ENCODE results near the gene PCNA.

Gene PCNA

DNA sequence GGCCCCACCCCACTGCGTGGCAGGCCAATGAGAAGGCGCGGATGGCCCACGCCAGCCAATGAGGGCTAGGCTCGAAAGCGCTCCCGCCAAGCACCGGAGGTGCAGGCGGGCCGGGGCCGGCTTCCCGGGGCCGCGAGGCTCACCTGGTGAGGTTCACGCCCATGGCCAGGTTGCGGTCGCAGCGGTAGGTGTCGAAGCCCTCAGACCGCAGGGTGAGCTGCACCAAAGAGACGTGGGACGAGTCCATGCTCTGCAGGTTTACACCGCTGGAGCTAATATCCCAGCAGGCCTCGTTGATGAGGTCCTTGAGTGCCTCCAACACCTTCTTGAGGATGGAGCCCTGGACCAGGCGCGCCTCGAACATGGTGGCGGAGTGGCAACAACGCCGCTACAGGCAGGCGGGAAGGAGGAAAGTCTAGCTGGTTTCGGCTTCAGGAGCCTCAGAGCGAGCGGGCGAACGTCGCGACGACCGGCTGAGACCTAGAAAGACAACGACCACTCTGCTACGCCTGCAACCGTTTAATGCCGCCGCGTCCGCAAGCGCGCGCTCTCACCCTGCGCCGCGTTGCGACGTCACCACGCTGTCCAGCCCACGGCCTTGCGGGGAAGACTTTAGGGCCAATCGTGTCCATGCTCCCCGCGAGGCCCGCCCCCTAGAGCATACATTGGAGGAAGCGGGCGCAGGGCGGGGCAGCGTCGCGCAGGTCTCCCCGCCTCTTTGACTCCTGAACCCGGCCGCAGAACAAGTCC, at the start of gene PCNA:
Gene PCNA, minus strand, starts transcription at position 524 of the 750 bp plus-strand sequence. Its CDS starts 160 bp downstream, at position 364.
- DNase-seq (ENCODE audit: low spot score): peak; percentile 93

DNA sequence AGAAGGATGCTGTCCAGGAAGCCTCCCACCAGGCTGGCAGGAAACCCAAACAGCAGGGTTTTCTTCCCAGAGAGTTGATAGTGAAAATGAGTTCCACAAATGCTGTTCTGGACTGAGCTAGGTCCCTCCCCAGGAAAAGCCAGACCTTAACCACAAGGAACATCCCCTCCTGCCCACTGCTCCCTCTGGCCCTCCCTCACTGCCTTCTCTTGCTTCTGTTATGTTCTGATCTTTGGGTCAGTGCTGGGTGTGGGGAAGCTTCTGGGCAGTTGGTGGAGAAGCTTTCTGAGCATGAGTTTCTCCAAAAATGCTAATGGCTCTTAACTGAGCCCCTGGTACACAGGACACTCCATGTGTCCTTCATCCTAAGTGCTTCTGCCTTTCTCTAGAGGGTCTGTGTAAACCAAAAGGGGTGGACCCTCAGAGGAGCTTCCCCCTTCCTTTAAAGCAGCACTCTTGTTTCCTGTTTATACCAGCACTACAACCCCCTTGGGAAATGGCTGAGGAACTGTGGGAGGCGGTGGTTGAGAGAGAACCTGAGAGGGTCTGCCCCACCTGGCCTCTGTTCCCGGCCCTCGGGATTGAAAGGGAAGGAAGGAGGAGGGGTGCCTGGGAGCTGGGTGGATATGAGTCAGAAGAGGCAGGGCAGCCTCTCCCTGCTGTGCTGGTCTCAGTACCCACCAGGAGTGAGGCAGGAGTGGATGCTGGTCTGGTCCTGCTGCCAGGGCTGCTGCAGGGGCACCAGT, 49.1 kb upstream of the PCNA start:
- DNase-seq (ENCODE audit: low spot score): no peak

DNA sequence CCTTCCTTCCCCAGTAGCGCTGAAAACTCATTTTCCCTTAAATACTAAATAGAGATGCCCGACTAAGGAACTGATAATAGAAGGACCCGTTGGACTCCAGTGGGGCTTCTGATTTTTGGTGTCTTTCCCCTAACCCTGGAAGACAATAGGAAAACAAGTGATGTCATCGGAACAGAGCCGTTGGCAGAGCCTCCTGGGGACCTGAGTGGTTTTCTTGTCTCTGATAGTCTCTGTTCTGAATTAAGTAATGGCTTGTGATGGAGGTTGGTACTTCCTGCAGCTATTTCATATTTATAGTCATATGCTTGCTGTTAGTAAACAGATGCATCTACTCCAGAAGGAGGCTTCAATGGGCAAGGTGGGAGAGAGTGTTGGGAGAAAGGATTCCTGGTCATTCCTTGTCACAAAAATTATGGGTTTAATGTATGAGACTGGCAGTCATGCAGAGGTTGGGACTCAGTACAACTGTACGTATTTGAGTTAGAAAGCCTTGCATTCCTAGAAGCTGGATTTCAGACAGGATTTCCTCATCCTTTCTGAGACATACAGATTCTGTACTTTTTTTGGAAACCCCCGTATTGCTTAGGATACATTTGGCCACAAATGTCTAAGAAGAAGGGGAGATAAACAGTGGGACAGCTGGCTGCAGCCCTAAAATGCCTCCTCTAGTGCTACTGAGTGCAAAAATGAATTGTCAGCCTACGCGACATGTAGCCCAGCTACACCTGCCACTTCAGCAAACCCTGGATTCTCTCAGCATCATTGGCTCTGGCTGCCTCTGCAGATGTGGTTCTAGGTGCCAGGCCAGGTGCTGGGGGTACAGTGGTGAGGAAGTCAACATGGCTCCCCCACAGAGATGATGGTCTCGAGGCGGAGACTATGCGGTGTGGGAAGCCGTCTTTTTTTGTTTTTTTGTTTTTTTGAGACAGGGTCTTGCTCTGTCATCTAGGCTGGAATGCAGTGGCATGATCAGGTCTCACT, 45.2 kb upstream of the PCNA start:
- DNase-seq (ENCODE audit: low spot score): no peak

DNA sequence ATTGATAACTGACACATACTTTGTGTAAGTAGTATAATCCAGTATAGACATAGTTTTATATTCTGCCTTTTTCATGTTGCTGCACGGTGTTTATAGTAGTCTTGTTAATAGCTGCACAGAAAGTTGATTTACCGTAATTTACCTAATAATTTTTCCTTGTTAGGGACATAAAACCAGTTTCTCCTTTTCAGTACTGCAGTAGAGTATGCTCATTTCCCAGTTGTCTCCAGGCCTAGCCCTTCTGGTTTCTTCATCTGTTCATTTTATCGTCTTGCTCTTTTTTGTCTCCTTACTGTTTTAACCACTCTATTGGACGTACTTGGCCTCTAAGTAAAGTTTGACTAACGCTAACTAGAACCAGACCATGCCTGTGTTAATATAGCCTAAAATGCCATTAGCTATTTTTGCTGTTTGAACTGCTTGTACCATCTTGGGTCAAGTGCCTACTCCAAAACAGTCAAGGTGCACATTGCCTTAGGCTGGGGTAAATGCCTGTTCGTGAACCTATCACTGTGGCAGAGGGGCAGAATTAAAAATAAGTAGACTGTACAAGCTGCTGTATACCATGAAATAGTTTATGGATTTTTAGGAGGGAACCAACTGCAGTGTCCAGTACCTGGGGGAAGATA, 41.9 kb upstream of the PCNA start:
- DNase-seq (ENCODE audit: low spot score): no peak

DNA sequence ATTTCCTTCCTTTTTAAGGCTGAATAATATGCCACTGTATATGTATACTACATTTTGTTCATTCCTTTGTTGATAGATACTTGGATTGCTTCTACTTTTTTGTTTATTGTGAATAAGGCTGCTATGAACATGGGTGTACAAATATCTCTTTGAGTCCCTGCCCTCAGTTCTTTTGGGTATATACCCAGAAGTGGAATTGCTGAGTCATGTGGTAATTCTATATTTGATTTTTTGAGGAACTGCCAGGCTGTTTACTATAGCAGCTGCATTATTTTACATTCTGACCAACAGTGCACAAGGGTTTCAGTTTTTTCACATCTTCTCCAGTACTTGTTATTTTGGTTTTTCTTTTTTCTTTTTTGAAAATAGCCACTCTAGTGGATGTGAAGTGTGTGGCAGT, 41.1 kb upstream of the PCNA start:
- DNase-seq (ENCODE audit: low spot score): no peak

GRCh38 chr20:5159928-5160327, 40.2 kb upstream of the PCNA start:
- no peak for DNase-seq (ENCODE audit: low spot score)

DNA sequence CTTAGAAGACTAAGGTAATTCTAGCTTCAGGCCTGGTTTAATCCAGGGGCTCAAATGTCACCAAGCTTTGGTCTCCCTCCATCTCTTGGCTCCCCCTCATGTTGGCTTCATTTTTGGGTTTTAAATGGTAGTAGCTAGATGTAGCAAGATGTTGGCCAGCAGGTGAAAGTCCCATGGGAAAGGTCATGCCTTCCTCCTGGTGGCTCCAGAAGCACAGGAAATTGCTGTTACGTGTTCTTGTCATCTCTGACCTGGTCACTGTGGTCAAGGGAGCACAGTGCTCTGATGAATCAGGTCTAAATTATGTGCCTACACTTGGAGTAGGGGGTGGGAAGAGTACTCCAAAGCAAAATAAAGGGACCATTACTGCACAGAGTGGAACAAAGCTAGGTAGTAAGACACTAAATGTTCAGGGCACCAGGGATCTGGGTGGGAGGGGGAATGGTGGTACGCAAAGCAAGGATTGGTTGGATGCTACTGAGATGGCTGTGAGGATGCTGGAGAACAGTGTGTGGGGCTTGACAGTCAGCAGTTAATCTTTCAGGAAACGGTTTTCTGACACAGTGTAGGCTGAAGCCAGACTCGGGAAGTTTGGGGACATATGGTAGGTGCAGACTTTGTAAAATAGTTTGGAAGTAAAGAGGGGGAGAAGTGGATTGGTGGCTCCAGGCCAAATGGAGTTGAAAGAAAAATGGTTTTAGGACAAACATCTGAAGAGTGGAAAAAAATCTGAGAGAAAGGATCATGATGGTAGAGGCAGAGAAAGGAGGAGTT, 37.1 kb upstream of the PCNA start:
- no peak for DNase-seq (ENCODE audit: low spot score)

DNA sequence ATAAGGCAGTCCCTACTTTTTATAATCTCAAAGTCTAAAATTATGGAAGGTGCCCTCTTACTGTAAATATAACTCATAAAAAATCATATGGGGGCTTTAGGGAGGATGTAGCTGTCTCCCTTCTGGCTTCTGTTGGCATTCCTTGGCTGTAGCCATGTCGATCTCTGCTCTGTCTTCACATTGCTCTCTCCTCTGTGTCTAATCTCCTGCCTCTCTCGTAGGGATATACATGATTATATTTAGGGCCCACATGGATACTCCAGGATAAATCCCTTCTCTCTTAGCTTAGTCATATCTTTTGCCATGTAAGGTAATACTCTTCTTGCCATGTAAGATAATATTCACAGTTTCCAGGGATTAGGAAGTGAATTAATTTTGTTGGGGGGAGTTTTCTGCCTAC, 35.6 kb upstream of the PCNA start:
- no peak for DNase-seq (ENCODE audit: low spot score)

GRCh38 chr20:5154543-5154925, 34.8 kb upstream of the PCNA start:
- DNase-seq (ENCODE audit: low spot score): no peak

DNA sequence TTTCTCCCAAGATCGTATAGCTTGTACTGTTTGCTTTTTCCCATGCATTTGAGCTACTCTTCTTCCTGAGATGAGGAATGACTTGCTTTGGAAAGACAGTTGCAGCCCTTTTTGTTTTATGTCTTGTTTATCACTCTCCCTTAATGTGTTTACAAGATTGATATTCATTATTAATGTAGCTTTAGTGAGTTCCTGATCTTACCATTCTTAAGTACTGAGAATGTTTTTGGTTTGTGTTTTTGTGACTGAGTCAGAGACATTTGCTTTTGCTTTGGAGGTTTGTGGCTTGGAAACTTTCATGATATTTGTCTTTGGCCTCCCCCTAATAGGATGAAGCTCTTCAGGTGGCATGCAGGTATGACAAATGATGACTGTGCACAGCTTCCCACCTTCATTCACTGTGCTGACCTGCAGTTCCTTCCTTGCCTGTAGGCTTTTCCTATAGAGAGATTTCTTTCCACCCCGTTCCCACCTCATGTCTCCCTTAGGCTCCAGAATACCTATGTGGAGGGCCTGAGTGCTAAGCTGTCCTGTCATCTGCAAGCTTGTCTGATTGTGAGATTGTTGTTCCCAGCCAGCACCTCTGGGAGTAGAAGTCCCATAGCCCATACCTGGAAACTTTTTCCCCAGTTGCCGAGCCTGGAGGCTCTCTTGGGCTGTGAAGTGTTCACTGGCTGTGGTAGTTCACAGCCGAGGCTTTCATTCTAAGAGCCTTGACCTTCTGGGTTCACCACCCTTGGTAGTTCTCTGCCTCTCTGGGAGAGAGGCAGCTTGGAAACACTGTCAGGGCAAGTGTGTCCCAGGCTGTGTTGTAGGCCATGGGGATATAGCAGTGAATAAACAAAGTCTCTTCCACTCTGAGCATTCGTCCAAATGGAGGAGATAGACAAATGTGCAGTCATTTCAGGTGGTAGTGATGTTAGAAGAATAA, 34.1 kb upstream of the PCNA start:
- no peak for DNase-seq (ENCODE audit: low spot score)

DNA sequence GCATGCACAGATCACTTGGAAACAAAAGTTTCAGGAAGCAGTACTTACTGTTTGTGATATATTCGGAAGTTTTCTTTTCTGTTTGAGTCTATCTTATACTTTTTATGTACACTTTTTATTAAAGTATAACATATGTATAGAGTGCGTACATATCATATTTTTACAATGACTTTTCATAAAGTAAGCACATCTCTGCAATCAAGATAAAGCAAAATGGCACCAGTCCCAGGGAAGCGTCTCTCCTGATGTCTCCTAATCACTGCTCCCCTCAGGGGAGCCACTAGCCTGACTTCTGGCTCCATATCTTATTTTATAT, 33.4 kb upstream of the PCNA start:
- DNase-seq (ENCODE audit: low spot score): no peak

DNA sequence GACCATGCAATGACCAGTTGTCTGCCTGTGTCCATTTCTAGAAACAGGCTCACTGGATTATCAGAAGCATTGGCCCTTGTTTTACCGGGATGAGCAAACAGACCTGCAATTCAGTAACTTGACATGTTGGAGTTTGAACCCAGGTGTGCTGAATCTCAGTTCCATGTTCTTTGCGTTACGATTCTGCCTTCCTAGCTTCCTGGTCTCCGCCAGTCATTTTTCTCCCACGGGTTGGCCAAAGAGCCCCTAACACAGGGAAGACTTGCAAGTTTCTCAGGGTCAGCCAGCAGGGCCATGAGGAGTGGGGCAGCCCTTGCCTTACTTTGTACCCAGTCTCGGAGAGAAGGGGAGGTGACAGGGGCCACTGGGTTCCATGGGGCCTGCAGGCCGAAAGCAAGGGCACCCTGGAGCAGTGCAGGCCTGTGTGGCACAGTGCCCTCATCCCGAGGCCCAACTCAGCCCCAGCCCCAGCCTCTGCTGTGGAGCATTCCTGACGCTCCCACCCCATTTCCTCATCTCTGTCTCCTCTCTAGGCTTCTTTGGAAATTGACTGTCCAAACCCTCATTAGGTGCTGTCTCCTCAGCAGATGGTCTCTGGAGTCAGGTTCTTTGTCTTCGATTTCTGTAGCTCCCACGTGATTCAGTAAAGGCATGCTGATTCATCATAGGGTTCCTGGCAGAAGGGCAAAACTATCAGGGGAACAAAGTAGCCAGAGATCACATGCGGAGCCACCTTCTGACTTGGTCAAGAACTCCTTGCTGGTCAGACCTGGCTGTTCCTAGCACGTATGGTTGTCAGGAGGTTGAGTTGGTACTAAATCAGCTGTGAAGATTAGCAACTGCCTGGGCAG, 30.7 kb upstream of the PCNA start:
- DNase-seq (ENCODE audit: low spot score): no peak

DNA sequence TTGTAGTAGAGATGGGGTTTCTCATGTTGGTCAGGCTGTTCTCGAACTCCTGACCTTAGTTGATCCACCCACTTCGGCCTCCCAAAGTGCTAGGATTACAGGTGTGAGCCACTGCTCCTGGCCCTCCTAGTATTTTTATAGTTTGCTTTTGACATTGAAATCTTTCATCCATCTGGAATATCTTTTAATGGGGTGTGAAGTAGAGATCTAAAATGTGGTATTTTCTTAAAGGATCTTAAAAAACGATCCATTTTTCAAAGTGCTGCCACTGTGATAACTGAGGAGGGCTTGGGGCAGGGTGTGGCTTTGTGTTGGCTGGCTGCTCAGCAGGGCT, 30.1 kb upstream of the PCNA start:
- DNase-seq (ENCODE audit: low spot score): no peak

DNA sequence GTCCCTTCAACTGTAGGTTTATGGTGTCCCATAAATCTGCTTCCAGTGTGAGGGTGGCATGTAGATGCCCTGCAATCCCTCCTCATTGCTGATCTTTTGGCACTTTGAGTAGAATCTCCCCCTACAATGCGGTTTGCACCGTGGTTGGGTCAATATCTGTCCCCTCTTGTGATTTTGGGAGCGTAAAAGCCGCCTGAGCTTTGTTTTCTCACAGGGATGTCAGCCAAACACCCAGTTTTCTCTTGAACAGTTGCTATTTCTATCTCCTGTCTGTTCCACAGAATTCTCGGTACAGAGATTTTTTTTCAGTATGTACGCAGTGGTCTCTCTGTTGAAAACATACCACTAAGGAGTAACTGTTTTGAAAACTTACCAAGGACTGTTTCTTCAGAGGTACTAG, 28.8 kb upstream of the PCNA start:
- DNase-seq (ENCODE audit: low spot score): no peak

DNA sequence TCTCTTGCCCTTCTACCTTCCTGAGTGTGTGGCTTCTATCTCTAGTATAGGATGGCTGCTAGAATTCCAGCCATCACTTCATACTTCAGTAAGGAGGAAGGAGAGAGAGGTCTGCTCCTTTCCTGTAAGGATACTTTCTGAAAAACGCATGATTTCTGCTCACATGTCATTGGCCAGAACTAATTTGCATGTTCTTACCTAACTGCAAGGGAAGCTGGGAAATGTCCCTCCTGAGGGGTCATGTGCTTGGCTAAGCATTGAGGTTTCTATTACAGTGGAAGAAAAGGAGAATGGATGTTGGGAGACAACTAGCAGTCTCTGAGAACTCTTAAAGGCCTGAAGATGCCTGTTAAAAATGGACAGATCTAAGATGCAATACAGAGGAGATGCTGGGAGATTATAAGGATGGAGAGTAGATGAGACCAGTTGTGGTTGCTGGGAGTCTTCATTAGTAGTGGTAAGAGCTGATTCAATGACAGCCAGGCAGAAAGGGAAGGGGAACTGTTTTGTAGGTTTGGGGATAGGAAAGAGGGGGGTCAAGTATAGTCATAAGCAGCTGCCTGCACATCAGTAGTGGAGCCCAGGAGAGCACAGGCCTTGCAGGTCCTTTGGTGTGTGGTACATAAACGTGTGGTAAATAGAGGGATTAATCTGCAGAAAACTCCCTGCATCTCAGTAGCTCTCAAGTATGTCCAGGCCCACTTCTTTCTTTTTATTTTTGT, 27.3 kb upstream of the PCNA start:
- no peak for DNase-seq (ENCODE audit: low spot score)

DNA sequence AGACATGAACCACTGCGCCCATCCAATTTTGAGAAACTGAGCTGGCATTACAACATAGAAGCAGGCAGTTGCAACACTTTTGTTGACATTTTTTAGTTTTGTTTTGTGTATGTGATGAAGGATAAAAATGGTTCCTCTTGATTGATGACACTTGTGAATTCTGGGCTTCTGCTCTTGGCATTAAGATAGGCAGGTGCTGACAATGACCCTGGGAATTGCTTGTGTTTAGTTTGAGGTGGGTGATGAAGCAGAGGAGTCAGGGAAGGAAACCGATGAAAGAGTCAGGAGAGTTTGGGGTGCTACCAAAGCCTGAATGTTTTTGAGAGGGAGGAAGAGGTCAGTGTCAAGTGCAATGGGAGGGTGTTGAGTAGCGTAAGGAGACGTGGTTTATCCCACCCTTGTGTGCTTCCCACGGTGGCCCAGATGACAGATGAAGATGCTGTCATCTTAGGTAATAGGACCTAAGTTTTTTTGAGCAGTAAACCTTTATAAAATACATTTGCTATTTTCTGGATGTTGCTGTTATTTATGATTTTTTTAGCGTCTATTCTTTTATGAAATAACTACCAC, 26.4 kb upstream of the PCNA start:
- DNase-seq (ENCODE audit: low spot score): no peak

DNA sequence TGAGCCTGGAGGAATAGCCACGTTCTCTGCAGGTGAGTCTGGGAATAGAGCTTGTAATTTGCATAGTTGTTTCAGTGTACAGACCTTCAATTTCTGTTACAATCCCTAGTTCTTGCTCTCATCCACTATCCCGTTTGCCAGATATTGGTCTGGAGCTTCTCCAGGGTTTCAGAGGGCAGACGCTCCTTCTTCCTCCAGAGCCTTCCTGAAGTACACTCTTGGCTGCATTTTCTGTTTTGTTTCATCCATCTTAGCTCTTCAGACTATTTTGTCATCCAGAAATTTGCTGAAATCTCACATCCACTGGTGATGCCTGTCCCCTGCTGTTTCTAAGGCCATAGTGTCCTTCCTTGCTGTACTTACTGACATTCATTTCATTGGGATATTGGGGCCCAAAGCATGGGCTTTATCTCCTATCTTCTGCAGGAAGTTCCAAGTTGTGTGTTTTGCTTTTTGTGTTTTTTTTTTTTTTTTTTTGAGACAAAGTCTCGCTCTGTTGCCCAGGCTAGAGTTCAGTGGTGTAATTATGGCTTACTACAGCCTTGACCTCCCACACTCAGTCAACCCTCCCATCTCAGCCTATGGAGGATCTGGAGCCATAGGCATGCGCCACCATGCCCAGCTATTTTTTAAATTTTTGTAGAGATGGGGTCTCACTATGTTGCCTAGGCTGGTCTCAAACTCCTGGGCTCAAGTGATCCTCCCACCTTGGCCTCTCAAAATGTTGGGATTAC, 25.8 kb upstream of the PCNA start:
- DNase-seq (ENCODE audit: low spot score): no peak

DNA sequence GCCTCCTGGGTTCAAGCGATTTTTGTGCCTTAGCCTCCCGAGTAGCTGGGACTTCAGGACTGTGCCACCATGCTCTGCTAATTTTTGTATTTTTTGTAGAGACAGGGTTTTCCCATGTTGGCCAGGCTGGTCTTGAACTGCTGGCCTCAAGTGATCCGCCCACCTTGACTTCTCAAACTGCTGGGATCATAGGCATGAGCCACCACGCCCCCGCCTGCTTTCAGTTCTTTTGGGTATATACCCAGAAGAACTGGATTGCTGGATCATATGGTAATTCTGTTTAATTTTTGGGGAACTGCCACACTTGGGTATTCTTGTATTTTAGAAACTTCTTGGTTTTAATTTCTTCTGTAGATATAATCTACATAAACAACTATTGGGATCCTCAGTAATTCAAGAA, 24.1 kb upstream of the PCNA start:
- no peak for DNase-seq (ENCODE audit: low spot score)
